Calu3 (cell line): ENCODE data around the gene IFIT1. TPM values are rescaled to one million over a fixed set of nuclear protein-coding genes. Genes with fewer than 3 reads are reported as not detected.

Experiments
- BruUV-seq: library from RNA; stranded (reverse); fragments of 400-500 nt; replicated peaks from 2 replicates; lab custom pipeline; 2021; lab: Mats Ljungman, UMichigan
- CTCF ChIA-PET: fragments of 300-600 bp; sonication (Branson Sonifier 250); formaldehyde crosslinking; loops from one replicate; lab custom pipeline; 2022; ENCODE audit warnings: antibody characterized with exemption; lab: Charles Lee
- DNase-seq: peaks from one replicate; pipeline ENCODE4 v3.0.0; 2022
- H3K27ac Mint-ChIP-seq: one replicate; pipeline ENCODE4 v1.8.0; 2022; ENCODE audit warnings: mixed read lengths; ENCODE audit not compliant: unreplicated experiment
- H3K27me3 Mint-ChIP-seq: one replicate; pipeline ENCODE4 v1.8.0; 2022; ENCODE audit warnings: mixed read lengths; ENCODE audit not compliant: unreplicated experiment
- H3K36me3 Mint-ChIP-seq: one replicate; pipeline ENCODE4 v1.8.0; 2022; ENCODE audit warnings: mild to moderate bottlenecking, moderate library complexity, mixed read lengths; ENCODE audit not compliant: insufficient read depth, unreplicated experiment
- H3K4me1 Mint-ChIP-seq: one replicate; pipeline ENCODE4 v1.8.0; 2022; ENCODE audit warnings: mild to moderate bottlenecking, low read depth, mixed read lengths; ENCODE audit not compliant: unreplicated experiment
- H3K4me3 Mint-ChIP-seq: one replicate; pipeline ENCODE4 v1.8.0; 2022; ENCODE audit warnings: mild to moderate bottlenecking, low read depth, moderate library complexity, mixed read lengths; ENCODE audit not compliant: unreplicated experiment
- H3K9me3 Mint-ChIP-seq: one replicate; pipeline ENCODE4 v1.8.0; 2022; ENCODE audit warnings: low read depth, mixed read lengths; ENCODE audit not compliant: unreplicated experiment
- intact Hi-C: fragments of 100-400 bp; cut with micrococcal nuclease; formaldehyde crosslinking; loops from one replicate; pipeline ENCODE4 v1.10.0; 2022; ENCODE audit not compliant: unreplicated experiment
- total RNA-seq: library from RNA; stranded (reverse); gene quantifications from 2 replicates; pipeline ENCODE4 v1.2.3, GENCODE V29; 2022
- TF ChIP-seq, protein P1 (sequence below): fragments of 200-600 bp; IDR thresholded peaks from one replicate; pipeline ENCODE4 v1.8.0; 2022; ENCODE audit warnings: antibody characterized with exemption; ENCODE audit not compliant: unreplicated experiment

The IFIT1 gene
- total RNA-seq, 1 experiment from 2014 or later, result 52.3 TPM

- intact Hi-C loops, result no loop called here
- TF ChIP-seq, protein P1, sequence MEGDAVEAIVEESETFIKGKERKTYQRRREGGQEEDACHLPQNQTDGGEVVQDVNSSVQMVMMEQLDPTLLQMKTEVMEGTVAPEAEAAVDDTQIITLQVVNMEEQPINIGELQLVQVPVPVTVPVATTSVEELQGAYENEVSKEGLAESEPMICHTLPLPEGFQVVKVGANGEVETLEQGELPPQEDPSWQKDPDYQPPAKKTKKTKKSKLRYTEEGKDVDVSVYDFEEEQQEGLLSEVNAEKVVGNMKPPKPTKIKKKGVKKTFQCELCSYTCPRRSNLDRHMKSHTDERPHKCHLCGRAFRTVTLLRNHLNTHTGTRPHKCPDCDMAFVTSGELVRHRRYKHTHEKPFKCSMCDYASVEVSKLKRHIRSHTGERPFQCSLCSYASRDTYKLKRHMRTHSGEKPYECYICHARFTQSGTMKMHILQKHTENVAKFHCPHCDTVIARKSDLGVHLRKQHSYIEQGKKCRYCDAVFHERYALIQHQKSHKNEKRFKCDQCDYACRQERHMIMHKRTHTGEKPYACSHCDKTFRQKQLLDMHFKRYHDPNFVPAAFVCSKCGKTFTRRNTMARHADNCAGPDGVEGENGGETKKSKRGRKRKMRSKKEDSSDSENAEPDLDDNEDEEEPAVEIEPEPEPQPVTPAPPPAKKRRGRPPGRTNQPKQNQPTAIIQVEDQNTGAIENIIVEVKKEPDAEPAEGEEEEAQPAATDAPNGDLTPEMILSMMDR, result no peak
- BruUV-seq, result no TSS peak
- Mint-ChIP-seq H3K9me3 (no peaks in the 10 kb centered on the region), H3K36me3 (no peaks in the 10 kb centered on the region), H3K4me1 (peaks cover 45% of the 10 kb centered on the region), H3K27me3 (no peaks in the 10 kb centered on the region), H3K27ac (no peak overlapping the region), H3K4me3 (no peak overlapping the region)
- CTCF ChIA-PET, result no interaction called here
- no peak for DNase-seq
These were observed 62.3 kb downstream of the IFIT1 start for GRCh38 chr10:89454561-89455347.

Other genes with a start within 250 kb of the IFIT1 start
- gene CH25H, start 185.3 kb upstream of the IFIT1 start, total RNA-seq, result 0.73 TPM in 1 of 2 replicates, not detected in the other
- gene LIPA, start 140.8 kb upstream of the IFIT1 start, total RNA-seq, result 66.7 and 127 TPM in 2 replicates
- 40.8 and 139 TPM in 2 replicates for gene IFIT2, start 90.6 kb upstream of the IFIT1 start, total RNA-seq
- gene IFIT3, start 64.6 kb upstream of the IFIT1 start, total RNA-seq, result 45.2 and 153 TPM in 2 replicates
- gene IFIT1B, start 14.6 kb upstream of the IFIT1 start, total RNA-seq, result not detected in 2 replicates
- 13.8 and 23.5 TPM in 2 replicates for gene IFIT5, start 21.9 kb downstream of the IFIT1 start, total RNA-seq
- 1.0 and 1.2 TPM in 2 replicates for gene SLC16A12, start 143.0 kb downstream of the IFIT1 start, total RNA-seq